ENCODE data around the gene MSI2.

- TF ChIP-seq EZH2 (IDR thresholded peaks at IDR 0.05) (no peak), POLR2AphosphoS5 (IDR thresholded peaks at IDR 0.05; ENCODE audit: borderline replicate concordance, low read depth, low read length) (no peak)
Measured at GRCh38 chr17:57235124-57235523, 21.2 kb upstream of the MSI2 start.

Data from SK-N-MC (cell line).